ENCODE data around the gene LRP11.

Gene LRP11

GRCh38 chr6:149771925-149772324, 92.2 kb downstream of the LRP11 start:
- DNase-seq = no peak

- no peak for DNase-seq
Measured at GRCh38 chr6:149771185-149771584, 93.0 kb downstream of the LRP11 start.

GRCh38 chr6:149769676-149770075, 94.5 kb downstream of the LRP11 start:
- no peak for DNase-seq

Measured in stimulated activated CD4-positive, alpha-beta T cell treated with anti-CD3 and anti-CD28 coated beads, Interleukin-15, amount 100 ng/mL, for 24 hours (primary cell).